ENCODE measurements around the gene NSD2.

NSD2 gene

GRCh38 chr4:1950369-1950768 lies 79.2 kb downstream of the NSD2 start:
- no peak for DNase-seq

DNA sequence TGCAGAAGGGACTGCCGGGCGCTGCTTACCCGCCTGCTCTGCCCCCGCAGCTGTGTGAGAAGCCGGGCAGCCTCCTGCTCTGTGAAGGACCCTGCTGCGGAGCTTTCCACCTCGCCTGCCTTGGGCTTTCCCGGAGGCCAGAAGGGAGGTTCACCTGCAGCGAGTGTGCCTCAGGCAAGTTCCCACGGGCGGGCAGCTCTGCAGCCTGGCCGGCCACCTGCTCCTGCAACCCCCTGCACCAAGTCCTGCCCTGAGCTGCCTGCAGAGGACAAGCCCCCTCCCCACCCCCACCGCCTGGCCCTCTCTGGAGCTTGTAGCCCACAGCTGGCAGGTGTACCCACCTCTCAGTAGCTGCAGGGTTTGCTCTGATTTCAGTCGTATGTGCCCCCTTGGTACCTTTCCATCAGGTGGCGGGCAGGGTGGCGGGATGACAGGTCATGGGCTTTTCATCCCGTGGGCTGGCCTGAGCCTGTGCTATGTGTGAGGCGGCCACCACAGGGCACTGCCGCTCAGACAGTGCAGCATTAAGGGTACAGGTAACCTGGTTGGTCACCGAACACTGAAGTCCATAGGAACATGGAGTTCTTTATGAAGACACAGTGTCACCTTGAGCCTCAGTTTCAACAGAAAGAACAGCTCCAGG lies 81.0 kb downstream of the NSD2 start:
- no peak for DNase-seq

GRCh38 chr4:1952719-1953118 lies 81.5 kb downstream of the NSD2 start:
- DNase-seq = no peak

DNA sequence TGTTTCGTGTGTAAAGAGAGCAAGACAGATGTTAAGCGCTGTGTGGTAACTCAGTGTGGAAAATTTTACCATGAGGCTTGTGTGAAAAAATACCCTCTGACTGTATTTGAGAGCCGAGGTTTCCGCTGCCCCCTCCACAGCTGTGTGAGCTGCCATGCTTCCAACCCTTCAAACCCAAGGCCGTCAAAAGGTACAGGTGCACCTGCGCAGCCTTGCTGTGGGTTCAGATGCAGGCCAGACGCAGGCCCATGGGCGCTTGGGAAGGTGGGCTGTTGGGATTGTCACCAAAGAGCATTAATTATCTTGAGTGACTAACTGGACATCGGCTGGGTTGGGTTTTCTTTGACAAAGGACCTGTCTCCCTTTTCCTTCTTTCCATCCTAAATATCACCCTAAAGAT lies 82.1 kb downstream of the NSD2 start:
- no peak for DNase-seq

GRCh38 chr4:1956631-1957030 lies 85.4 kb downstream of the NSD2 start:
- DNase-seq = no peak

DNA sequence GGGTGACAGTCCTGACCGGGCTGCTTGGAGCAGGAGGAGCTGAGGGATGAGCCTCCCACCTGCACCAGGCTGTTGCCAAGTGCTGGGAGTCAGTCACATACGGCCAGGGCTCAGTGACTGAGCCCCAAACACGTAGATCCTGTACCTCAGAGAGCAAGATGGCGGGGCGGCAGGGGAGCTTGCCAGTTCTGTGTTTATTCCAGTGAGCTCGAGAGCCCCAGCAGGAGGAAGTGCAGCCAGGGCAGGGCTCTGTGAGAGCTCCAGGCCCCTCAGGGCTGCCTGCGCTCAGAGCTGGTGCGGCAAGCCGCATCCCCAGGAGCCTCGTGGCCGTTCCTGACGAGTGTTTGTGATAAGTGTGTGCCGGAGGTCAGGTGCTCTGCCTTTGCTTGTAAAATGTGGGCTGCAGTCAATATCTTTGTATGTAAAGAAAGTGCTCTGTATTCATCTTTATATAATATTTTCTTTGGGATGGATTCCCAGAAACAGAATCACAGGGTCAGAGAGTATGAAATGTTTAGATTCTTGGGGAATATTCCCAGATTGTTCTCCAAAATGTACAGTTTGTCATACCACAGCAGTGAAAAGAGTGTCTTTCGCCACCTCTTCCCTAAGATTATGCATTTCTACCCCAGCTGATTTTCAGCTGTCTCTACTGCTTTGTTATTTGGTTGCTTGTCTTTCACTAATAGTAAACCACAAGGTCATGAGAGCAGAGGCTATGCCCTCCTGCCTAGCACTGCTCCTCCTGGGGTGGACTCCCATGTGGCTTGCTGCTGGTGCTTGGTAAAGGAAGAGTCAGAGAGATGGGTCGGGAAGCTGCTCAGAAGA lies 87.3 kb downstream of the NSD2 start:
- DNase-seq = no peak

DNA sequence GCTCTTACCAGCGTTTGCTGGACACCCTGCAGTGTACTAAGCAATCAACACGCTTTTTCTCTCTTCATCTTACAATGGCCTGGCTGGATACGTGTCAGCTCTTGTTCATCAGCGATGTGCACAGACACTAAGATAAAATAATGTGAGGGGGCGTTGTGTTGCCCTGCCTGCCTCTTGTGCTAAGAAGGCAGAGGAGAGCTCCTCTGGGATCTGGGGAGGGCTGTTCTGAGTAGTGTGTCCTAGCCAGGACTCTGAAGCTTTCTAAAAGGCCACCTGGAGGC lies 87.9 kb downstream of the NSD2 start:
- no peak for DNase-seq

GRCh38 chr4:1960170-1960825 lies 89.1 kb downstream of the NSD2 start:
- DNase-seq = no peak

DNA sequence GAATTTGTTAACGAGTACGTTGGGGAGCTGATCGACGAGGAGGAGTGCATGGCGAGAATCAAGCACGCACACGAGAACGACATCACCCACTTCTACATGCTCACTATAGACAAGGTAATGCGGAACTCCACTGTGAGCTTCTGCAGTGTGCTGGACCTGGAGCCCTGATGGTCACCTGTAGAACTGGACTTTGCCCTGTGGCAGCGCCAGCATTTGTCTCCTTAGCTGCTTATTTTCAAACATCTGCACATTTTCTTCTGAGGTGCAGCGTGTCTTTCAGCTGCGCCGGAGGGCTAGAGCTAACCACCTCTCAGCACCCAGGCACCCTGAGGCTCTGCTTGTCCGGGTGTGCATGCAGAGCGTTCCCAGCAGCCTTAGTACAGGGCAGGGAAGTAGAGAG lies 89.8 kb downstream of the NSD2 start:
- no peak for DNase-seq

- DNase-seq = no peak
Measured at GRCh38 chr4:1961563-1961962, 90.4 kb downstream of the NSD2 start.

GRCh38 chr4:1962980-1963379 lies 91.8 kb downstream of the NSD2 start:
- DNase-seq = no peak

DNA sequence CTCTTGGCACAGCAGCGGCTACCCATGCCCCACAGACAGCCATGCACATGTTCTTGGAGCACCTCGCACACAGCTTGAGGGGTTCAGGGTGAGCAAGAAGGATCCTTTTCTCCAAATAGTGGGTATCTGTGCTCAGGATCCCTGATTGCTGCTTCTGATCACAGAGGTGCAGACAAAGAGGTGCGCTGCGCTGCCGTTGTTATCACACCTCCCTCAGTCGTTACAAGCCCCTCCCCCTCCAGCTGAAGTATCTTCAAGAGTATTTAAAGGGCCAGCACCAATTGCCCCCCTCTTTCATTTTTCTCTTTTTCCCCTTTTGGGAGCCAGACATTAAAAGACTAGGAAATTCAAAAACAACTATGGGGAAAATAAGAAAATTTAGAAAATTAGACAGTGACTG lies 93.2 kb downstream of the NSD2 start:
- no peak for DNase-seq

GRCh38 chr4:1964971-1965370 lies 93.8 kb downstream of the NSD2 start:
- DNase-seq = no peak

DNA sequence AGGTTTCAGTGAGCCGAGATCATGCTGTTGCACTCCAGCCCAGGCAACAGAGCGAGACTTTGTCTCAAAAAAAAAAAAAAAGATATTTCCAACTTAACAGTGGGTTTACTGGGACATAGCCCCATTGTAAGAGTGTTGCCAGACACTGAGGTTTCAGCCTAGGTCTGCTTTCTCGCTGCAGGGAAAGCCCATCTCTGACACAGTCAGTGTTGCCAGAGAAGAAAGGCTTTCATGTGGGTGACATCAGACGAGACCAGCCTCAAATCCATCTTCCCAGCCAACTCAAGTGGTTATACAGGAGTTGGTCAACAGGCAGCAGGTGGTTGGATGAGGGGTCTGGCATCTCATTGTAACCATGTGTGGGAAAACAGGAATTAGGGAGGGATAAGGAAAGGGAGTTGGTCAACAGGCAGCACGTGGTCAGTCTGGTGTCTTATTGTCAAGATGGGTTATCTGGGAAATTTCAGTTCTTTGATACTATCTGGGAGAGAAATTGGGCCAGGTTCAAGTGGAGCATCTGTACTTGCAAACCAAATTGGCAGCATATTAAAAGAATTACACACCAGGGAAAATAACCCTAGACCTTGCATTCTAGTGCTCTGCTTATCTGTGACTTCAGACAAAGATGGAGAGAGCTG lies 96.4 kb downstream of the NSD2 start:
- DNase-seq = no peak

- peak; percentile 4 for DNase-seq
Measured at GRCh38 chr4:1968686-1969295, 97.6 kb downstream of the NSD2 start.

- no peak for DNase-seq
Measured at GRCh38 chr4:1969928-1970723, 98.9 kb downstream of the NSD2 start.

DNA sequence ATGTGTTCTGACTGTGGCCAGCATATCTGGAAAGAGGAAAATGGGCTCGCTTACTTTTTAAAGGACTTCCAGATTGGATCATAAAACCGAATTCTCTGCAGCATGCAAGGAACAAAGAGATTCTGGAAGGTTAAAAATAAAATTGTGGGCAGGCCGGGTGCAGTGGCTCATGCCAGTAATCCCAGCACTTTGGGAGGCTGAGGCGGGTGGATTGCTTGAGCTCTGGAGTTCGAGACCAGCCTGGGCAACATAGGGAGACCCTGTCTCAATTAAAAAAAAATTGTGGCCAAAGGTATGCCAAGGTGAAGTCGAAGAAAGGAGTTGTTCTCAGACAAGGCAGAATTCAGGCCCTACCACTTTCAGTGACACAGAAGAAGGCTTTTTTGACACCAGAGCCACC lies 99.7 kb downstream of the NSD2 start:
- no peak for DNase-seq

DNA sequence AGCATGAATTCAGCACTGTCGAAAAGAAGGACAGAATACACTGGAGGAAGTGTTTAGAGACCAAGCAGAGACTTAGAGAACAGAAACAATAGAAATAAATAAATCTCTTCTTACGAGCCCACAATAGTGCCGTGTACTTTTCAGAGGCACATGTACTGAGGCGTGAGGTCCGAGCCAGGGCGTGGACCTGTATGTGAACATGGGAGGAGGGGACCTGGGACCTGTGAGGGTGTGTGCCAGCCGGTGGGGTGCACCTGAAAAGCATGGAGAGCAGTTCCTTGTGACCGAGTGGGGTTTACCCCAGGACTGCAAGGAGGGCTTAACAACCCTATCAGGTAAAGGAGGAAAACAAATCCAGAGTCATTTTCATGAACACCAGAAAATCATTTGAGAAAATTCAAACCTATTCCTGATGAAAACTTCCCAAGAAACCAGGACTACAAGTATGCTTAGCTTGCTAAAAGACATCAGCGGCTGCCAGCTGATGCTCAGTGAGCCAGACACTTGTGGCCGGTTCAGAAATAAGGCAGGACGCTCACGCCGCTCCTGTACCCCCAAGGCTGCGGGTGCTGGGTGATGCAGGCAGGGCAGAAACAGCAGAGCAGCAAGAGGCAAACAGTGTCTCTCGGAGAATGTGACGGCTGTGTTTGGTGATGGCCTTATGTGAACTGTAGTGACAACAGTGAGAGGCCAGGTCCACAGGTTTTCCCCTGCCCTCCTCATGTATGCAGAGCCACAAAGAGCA lies 100.4 kb downstream of the NSD2 start:
- peak; percentile 4 for DNase-seq

- no peak for DNase-seq
Measured at GRCh38 chr4:1972414-1972813, 101.2 kb downstream of the NSD2 start.

- DNase-seq = peak; percentile 7
Measured at GRCh38 chr4:1973218-1973617, 102.0 kb downstream of the NSD2 start.

GRCh38 chr4:1973661-1974060 lies 102.5 kb downstream of the NSD2 start:
- peak; percentile 2 for DNase-seq

DNA sequence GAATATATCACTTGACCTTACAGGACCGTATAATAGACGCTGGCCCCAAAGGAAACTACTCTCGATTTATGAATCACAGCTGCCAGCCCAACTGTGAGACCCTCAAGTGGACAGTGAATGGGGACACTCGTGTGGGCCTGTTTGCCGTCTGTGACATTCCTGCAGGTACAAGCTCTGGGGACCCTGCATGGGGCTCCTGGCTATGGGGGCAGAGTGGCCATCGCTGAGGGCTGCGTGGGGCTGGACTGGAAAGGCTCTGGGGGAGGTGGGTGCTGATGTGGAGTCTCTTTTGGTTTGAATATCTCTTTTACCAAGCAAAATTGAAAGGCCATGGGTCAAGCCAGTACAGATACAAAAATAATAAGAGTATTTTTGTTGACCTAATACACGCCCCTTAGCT lies 103.6 kb downstream of the NSD2 start:
- no peak for DNase-seq

All from activated naive CD4-positive, alpha-beta T cell treated with anti-CD3 and anti-CD28 coated beads, Interleukin-2, amount 50 U/mL, for 16 hours (primary cell).